NCI-H1105 (cell line): Measurements from ENCODE around the gene ARPC2.

ENCODE experiments used
- DNase-seq: peaks from one replicate; lab custom pipeline; 2025; lab: John Stamatoyannopoulos, UW

ARPC2 gene

GRCh38 chr2:218290316-218291261 is 73.6 kb downstream of the ARPC2 start:
- no peak for DNase-seq

- no peak for DNase-seq
Observed at GRCh38 chr2:218291318-218292047, 74.5 kb downstream of the ARPC2 start.

GRCh38 chr2:218292048-218293014 is 75.3 kb downstream of the ARPC2 start, which contains the start of gene TMBIM1:
Gene TMBIM1 (minus strand): TSS chr2:218292503. CDS start chr2:218282141, 10,362 bp downstream.
- DNase-seq, result no peak

- no peak for DNase-seq
Observed at GRCh38 chr2:218293715-218294429, 76.9 kb downstream of the ARPC2 start.

- DNase-seq, result no peak
Observed at GRCh38 chr2:218294430-218295022, 77.5 kb downstream of the ARPC2 start.

GRCh38 chr2:218295029-218295428 is 78.0 kb downstream of the ARPC2 start:
- no peak for DNase-seq

GRCh38 chr2:218296200-218296599 is 79.2 kb downstream of the ARPC2 start:
- DNase-seq, result no peak

- no peak for DNase-seq
Observed at GRCh38 chr2:218296847-218297246, 79.9 kb downstream of the ARPC2 start.

- no peak for DNase-seq
Observed at GRCh38 chr2:218298314-218298875, 81.4 kb downstream of the ARPC2 start.

GRCh38 chr2:218300141-218300540 is 83.2 kb downstream of the ARPC2 start:
- no peak for DNase-seq

GRCh38 chr2:218301176-218301819 is 84.3 kb downstream of the ARPC2 start:
- DNase-seq, result peak; percentile 80
